AG09319 (cell line): ENCODE results near the gene ADM2.
A peak's percentile ranks its signal among the peaks of the same experiment; 100 is the strongest.
"Not testable (repeated sequence)": the region's sequence is repeated elsewhere in the genome, so short reads cannot be mapped to it uniquely, and the experiment has no call there.

ENCODE experiments used
- DNase-seq: peaks from one replicate; pipeline ENCODE4 v3.0.0-alpha.2; 2010; ENCODE audit warnings: low read depth; ENCODE audit errors: extremely low read depth
- CTCF ChIP-seq: IDR thresholded peaks from 2 replicates; pipeline ENCODE4 v1.5.1; 2011; ENCODE audit warnings: low read depth, mild to moderate bottlenecking, inconsistent platforms, low read length, moderate library complexity

Gene ADM2, protein sequence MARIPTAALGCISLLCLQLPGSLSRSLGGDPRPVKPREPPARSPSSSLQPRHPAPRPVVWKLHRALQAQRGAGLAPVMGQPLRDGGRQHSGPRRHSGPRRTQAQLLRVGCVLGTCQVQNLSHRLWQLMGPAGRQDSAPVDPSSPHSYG

DNA sequence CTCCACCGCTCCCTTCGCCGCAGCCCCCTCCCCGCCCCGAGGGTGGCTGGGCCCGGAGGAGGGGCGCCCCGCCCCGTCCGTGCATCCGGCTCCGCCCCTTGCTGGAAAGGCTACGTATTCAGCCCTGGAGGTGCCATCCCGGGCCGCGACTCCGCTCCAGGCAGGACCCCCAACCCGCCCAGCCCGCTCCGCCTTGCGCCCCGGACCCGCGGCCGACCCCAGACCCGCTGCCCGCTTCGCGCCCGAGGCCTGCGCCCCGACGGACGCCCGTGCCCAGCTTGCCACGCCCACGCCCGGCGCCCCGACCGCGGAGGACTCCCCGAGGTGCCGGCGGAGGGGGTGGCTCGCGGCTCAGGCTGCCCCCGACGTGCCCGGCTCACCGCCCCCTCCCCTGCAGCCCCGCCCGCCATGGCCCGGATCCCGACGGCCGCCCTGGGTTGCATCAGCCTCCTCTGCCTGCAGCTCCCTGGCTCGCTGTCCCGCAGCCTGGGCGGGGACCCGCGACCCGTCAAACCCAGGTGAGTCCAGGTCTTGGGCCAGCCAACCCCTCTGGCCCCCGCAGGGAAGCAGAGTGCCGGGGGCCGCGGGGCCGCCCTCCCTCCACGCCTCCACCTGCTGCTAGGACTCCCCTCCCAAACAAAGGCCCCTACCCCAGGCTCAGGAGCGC is at the start of gene ADM2:
Gene ADM2, plus strand, starts transcription at position 104 of the 667 bp plus-strand sequence. Its CDS starts 305 bp downstream, at position 409.
- TF ChIP-seq CTCF, result no peak
- peak; percentile 31 for DNase-seq

GRCh38 chr22:50432131-50432876 is 49.0 kb upstream of the ADM2 start:
- DNase-seq, result no peak
- TF ChIP-seq CTCF, result no peak

DNA sequence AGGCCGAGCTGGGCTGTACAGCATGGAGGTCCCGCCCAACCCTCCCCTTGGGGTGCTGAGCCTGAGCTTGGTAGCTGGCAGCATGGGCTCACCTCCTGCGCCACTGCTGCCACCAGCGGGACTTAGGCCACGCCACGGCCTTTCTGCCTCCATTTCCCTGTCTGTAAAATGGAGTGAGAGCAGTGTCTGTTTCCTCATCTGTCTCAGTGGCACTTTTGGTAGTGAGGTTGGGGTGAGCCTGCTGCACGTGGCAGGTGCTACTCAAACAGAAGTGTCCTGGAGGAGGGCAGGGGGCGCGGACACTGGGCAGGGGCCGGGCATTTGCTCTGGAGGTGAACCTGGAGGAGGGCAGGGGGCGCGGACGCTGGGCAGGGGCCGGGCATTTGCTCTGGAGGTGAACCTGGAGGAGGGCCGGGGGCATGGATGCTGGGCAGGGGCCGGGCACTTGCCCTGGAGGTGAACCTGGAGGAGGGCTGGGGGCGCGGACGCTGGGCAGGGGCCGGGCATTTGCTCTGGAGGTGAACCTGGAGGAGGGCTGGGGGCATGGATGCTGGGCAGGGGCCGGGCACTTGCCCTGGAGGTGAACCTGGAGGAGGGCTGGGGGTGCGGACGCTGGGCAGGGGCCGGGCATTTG is 48.3 kb upstream of the ADM2 start:
- DNase-seq, result not testable (repeated sequence)

DNA sequence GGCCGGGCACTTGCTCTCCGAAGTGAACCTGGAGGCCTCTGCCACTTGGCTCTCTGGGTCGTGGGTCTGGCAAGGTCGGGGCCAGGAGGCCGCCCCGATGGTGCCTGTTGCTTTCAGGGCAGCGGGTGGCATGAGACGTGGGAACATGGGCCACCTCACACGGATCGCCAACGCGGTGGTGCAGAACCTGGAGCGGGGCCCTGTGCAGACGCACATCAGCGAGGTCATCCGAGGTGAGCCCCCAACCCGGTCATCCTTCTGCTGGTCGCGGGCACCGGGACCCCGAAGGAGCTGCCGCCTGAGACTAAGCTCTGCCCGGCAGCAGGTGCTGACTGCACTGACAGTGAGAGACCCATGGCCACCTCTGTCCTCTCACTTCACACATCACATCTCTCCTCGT is 46.5 kb upstream of the ADM2 start:
- TF ChIP-seq CTCF, result no peak
- DNase-seq, result no peak

- DNase-seq, result no peak
Observed at GRCh38 chr22:50435291-50436014, 45.9 kb upstream of the ADM2 start.

GRCh38 chr22:50436015-50436830 is 45.1 kb upstream of the ADM2 start:
- no peak for DNase-seq
- no peak for TF ChIP-seq CTCF

More at GRCh38 chr22:50435291-50436014, 45.9 kb upstream of the ADM2 start:
- no peak for TF ChIP-seq CTCF
